ENCODE data around the gene SLC39A13. TPM values are rescaled to one million over a fixed set of nuclear protein-coding genes. Genes with fewer than 3 reads are reported as not detected.

Gene SLC39A13
- total and polyA plus RNA-seq, 2 of the 4 experiments (the other 2 are of a cell fraction): 32.4 to 144 TPM

DNA sequence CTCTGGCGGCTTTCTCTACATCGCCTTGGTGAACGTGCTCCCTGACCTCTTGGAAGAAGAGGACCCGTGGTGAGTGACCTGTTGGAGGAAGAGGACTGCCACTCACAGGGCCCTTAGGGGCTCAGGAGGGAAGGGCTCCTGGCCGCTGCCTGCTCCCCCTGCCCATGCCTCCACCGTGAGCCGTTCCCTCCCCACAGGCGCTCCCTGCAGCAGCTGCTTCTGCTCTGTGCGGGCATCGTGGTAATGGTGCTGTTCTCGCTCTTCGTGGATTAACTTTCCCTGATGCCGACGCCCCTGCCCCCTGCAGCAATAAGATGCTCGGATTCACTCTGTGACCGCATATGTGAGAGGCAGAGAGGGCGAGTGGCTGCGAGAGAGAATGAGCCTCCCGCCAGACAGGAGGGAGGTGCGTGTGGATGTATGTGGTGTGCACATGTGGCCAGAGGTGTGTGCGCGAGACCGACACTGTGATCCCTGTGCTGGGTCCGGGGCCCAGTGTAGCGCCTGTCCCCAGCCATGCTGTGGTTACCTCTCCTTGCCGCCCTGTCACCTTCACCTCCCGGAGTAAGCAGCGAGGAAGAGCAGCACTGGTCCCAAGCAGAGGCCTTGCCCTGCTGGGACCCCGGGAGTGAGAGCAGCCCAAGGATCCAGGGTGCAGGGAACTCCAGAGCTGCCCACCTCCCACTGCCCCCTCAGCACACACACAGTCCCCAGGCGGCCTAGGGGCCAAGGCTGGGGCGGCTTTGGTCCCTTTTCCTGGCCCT, 6.9 kb downstream of the SLC39A13 start (continued):
- TF ChIP-seq, protein P1, sequence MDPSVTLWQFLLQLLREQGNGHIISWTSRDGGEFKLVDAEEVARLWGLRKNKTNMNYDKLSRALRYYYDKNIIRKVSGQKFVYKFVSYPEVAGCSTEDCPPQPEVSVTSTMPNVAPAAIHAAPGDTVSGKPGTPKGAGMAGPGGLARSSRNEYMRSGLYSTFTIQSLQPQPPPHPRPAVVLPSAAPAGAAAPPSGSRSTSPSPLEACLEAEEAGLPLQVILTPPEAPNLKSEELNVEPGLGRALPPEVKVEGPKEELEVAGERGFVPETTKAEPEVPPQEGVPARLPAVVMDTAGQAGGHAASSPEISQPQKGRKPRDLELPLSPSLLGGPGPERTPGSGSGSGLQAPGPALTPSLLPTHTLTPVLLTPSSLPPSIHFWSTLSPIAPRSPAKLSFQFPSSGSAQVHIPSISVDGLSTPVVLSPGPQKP (IDR thresholded peaks at IDR 0.05; ENCODE audit: borderline replicate concordance, low read depth, low read length): no peak

DNA sequence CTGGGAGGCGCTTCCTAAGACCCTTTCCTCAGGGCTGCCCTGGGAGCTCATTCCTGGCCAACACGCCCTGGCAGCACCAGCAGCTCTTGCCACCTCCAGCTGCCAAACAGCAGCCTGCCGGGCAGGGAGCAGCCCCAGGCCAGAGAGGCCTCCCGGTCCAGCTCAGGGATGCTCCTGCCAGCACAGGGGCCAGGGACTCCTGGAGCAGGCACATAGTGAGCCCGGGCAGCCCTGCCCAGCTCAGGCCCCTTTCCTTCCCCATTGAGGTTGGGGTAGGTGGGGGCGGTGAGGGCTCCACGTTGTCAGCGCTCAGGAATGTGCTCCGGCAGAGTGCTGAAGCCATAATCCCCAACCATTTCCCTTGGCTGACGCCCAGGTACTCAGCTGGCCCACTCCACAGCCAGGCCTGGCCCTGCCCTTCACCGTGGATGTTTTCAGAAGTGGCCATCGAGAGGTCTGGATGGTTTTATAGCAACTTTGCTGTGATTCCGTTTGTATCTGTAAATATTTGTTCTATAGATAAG, 7.6 kb downstream of the SLC39A13 start:
- peak overlapping the region; percentile 99 for H2AK5ac ChIP-seq (ENCODE audit: low read depth, low read length)
- ChIA-PET CTCF (interaction anchor here (0.6 to 0.9 kb wide), 2 partner anchors 42 to 202 kb away, joined by 3 read pairs; no protein-coding TSS in a partner anchor), POLR2A (ENCODE audit: unreplicated experiment) (interaction anchor here (0.6 kb wide), 1 partner anchor 11 kb away, joined by 3 read pairs; no protein-coding TSS in a partner anchor)
- peak overlapping the region; percentile 37 to 93; a peak in 3 of 4 replicates for H4K8ac ChIP-seq (ENCODE audit: low read depth in 2 of 2, low read length in 2 of 2)
- intact Hi-C loops (cut with micrococcal nuclease) (no loop called here), dilution Hi-C loops (cut with HindIII; ENCODE audit: low sequenced_read_pairs, unreplicated experiment) (no loop called here), in situ Hi-C loops (cut with MboI; ENCODE audit: low sequenced_read_pairs) (no loop called here)
- H2AFZ ChIP-seq (replicated peaks; ENCODE audit: low read length, poor library complexity): peak overlapping the region; percentile 16
- DNase-seq (peak; percentile 96), ATAC-seq (ENCODE audit: low read depth) (peak; percentile 80)
- H3K18ac ChIP-seq (ENCODE audit: low read depth, low read length): peak overlapping the region; percentile 72
- peak overlapping the region; percentile 94 for H3K4ac ChIP-seq (ENCODE audit: low read depth, low read length)
- H3K4me2 ChIP-seq (ENCODE audit: low read depth, low read length): peak overlapping the region; percentile 9; the same call in 1 of the 2 replicates
- peak overlapping the region; percentile 99 for H2BK5ac ChIP-seq (ENCODE audit: low read depth, low read length, poor library complexity, severe bottlenecking)
- H3K9ac ChIP-seq (ENCODE audit: low read depth, low read length): peak overlapping the region; percentile 57
- peaks cover 6% of the 10 kb centered on the region; the same call in 1 of the 2 replicates for H3K9me1 ChIP-seq (ENCODE audit: insufficient read depth, low read length)
- TF ChIP-seq MXI1 (IDR thresholded peaks at IDR 0.05; ENCODE audit: borderline replicate concordance, low read depth, low read length) (peak; percentile 65; the same call in 1 of the 2 replicates), FOS (IDR thresholded peaks at IDR 0.05; ENCODE audit: low read depth, low read length) (peak; percentile 52), MAZ (IDR thresholded peaks at IDR 0.05; ENCODE audit: borderline replicate concordance, low read depth, low read length) (peak; percentile 93), SMC3 (IDR thresholded peaks at IDR 0.05; ENCODE audit: low read depth, low read length) (peak; percentile 12; the same call in 1 of the 2 replicates)
- TF ChIP-seq, protein P2, sequence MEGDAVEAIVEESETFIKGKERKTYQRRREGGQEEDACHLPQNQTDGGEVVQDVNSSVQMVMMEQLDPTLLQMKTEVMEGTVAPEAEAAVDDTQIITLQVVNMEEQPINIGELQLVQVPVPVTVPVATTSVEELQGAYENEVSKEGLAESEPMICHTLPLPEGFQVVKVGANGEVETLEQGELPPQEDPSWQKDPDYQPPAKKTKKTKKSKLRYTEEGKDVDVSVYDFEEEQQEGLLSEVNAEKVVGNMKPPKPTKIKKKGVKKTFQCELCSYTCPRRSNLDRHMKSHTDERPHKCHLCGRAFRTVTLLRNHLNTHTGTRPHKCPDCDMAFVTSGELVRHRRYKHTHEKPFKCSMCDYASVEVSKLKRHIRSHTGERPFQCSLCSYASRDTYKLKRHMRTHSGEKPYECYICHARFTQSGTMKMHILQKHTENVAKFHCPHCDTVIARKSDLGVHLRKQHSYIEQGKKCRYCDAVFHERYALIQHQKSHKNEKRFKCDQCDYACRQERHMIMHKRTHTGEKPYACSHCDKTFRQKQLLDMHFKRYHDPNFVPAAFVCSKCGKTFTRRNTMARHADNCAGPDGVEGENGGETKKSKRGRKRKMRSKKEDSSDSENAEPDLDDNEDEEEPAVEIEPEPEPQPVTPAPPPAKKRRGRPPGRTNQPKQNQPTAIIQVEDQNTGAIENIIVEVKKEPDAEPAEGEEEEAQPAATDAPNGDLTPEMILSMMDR (conservative IDR thresholded peaks at IDR 0.05; ENCODE audit: low read depth, low read length): no peak
- peak overlapping the region; percentile 60; the same call in 2 of the 3 replicates for H2BK15ac ChIP-seq (ENCODE audit: low read depth, low read length)
- H4K5ac ChIP-seq (ENCODE audit: low read depth, low read length): peak overlapping the region; percentile 80
- peak overlapping the region; percentile 85 for H2BK20ac ChIP-seq (ENCODE audit: low read depth, low read length)
- peaks cover 74% of the 10 kb centered on the region for H3K36me3 ChIP-seq (ENCODE audit: control insufficient read depth, insufficient read depth, low read length)
- H3K23ac ChIP-seq (ENCODE audit: low read depth, low read length): peak overlapping the region; percentile 82
- no peaks in the 10 kb centered on the region for H3K9me3 ChIP-seq (ENCODE audit: control insufficient read depth, insufficient read depth, low read length)
- H3K27ac ChIP-seq (ENCODE audit: insufficient read depth, low read length): peak overlapping the region; percentile 99
- H2BK120ac ChIP-seq (ENCODE audit: low read depth, low read length): peak overlapping the region; percentile 93
- no peak overlapping the region for H3K4me3 ChIP-seq (ENCODE audit: insufficient read depth, low read depth, low read length)
- peaks cover 42% of the 10 kb centered on the region for H3K4me1 ChIP-seq (ENCODE audit: control insufficient read depth, insufficient read depth, low read length)
- H3K14ac ChIP-seq (replicated peaks; ENCODE audit: low read depth, low read length): peak overlapping the region; percentile 82
- peaks cover 27 to 67% of the 10 kb centered on the region in 2 experiments; a peak in 3 of 4 replicates for H3K79me1 ChIP-seq (ENCODE audit: low read depth in 1 of 2, low read length in 2 of 2)
- H4K20me1 ChIP-seq (ENCODE audit: insufficient read depth, low read length): peaks cover 17% of the 10 kb centered on the region; the same call in 1 of the 2 replicates
- H4K91ac ChIP-seq (ENCODE audit: insufficient read depth, low read depth, low read length): peak overlapping the region; percentile 91
- 14% methylated on average over 1 of the region's 13 CpGs; no CpG with 5 or more reads in 1 of the 2 experiments for WGBS, 2 experiments (ENCODE audit: extremely low coverage in 2 of 2, insufficient read length in 1 of 2)
- BruUV-seq (replicated peaks): TSS peak; percentile 63
- peak overlapping the region; percentile 93 for H2AK9ac ChIP-seq (replicated peaks; ENCODE audit: low read depth, low read length, poor library complexity)
- H3K56ac ChIP-seq (ENCODE audit: extremely low read depth, insufficient read depth, low read length): peak overlapping the region; percentile 70
- no peaks in the 10 kb centered on the region for H3K27me3 ChIP-seq (ENCODE audit: control insufficient read depth, insufficient read depth, low read length)

Data from IMR-90 (cell line).